Measurements from ENCODE around the gene PROCA1. TPM values are rescaled to one million over a fixed set of nuclear protein-coding genes. Genes with fewer than 3 reads are reported as not detected.

The PROCA1 gene
- total RNA-seq, 2 donors from 2014 or later, result 28.7 to 41.6 TPM

GRCh38 chr17:28719021-28719433 lies 7.3 kb upstream of the PROCA1 start:
- no peaks in the 10 kb centered on the region for H3K9me3 ChIP-seq (ENCODE audit: control insufficient read depth, low read length)
- no peaks in the 10 kb centered on the region for H3K27me3 Mint-ChIP-seq (ENCODE audit: insufficient read depth)
- peaks cover 6% of the 10 kb centered on the region for H3K4me1 ChIP-seq (ENCODE audit: control insufficient read depth, insufficient read depth, low read length)
- H3K36me3 ChIP-seq (ENCODE audit: control insufficient read depth, insufficient read depth, low read length), result peaks cover 53% of the 10 kb centered on the region
- 29 to 33% methylated on average over 15 to 17 of the region's 18 CpGs for whole genome bisulfite sequencing, 2 experiments (ENCODE audit: insufficient coverage in 1 of 2, insufficient read length in 1 of 2)
- DNase-seq, result no peak
- H3K36me3 Mint-ChIP-seq (ENCODE audit: low read depth), result peaks cover 56% of the 10 kb centered on the region
- peak overlapping the region; percentile 99 for H3K4me3 Mint-ChIP-seq
- H3K9me3 Mint-ChIP-seq, result no peaks in the 10 kb centered on the region
- peak overlapping the region; percentile 94 for H3K4me3 ChIP-seq (ENCODE audit: low read length)
- peak overlapping the region; percentile 93 for H3K9ac ChIP-seq (ENCODE audit: extremely low read depth, low read length, poor library complexity, severe bottlenecking)
- peak overlapping the region; percentile 87 for H3K27ac ChIP-seq (ENCODE audit: low read depth, low read length)
- no peaks in the 10 kb centered on the region for H3K27me3 ChIP-seq (ENCODE audit: control insufficient read depth, insufficient read depth, low read length, poor library complexity, severe bottlenecking)
- H3K4me1 Mint-ChIP-seq, result peaks cover 36% of the 10 kb centered on the region
- peak overlapping the region; percentile 95 for H3K27ac Mint-ChIP-seq
- no peak for TF ChIP-seq CTCF (conservative IDR thresholded peaks at IDR 0.05)

- WGBS, 2 experiments (ENCODE audit: insufficient coverage in 1 of 2, insufficient read length in 1 of 2), result 18 to 21% methylated on average over 14 to 17 of the region's 18 CpGs
- Histone ChIP-seq H3K4me3 (ENCODE audit: low read length) (peak overlapping the region; percentile 97), H3K27me3 (ENCODE audit: control insufficient read depth, insufficient read depth, low read length, poor library complexity, severe bottlenecking) (no peaks in the 10 kb centered on the region), H3K36me3 (ENCODE audit: control insufficient read depth, insufficient read depth, low read length) (peaks cover 52% of the 10 kb centered on the region), H3K9me3 (ENCODE audit: control insufficient read depth, low read length) (no peaks in the 10 kb centered on the region), H3K9ac (ENCODE audit: extremely low read depth, low read length, poor library complexity, severe bottlenecking) (peak overlapping the region; percentile 82), H3K27ac (ENCODE audit: low read depth, low read length) (peak overlapping the region; percentile 92), H3K4me1 (ENCODE audit: control insufficient read depth, insufficient read depth, low read length) (peaks cover 6% of the 10 kb centered on the region)
- no peaks in the 10 kb centered on the region for H3K27me3 Mint-ChIP-seq (ENCODE audit: insufficient read depth)
- DNase-seq, result no peak
- peaks cover 34% of the 10 kb centered on the region for H3K4me1 Mint-ChIP-seq
- peaks cover 54% of the 10 kb centered on the region for H3K36me3 Mint-ChIP-seq (ENCODE audit: low read depth)
- H3K4me3 Mint-ChIP-seq, result peak overlapping the region; percentile 99
- TF ChIP-seq CTCF (conservative IDR thresholded peaks at IDR 0.05), result no peak
- H3K9me3 Mint-ChIP-seq, result no peaks in the 10 kb centered on the region
- peak overlapping the region; percentile 94 for H3K27ac Mint-ChIP-seq
These were observed 6.8 kb upstream of the PROCA1 start for GRCh38 chr17:28718333-28719020.

GRCh38 chr17:28717578-28718332 lies 6.1 kb upstream of the PROCA1 start, which contains the start of gene RAB34:
Gene RAB34 (minus strand): TSS chr17:28717868. CDS start chr17:28717266, 602 bp downstream.
- peaks cover 6% of the 10 kb centered on the region for H3K4me1 ChIP-seq (ENCODE audit: control insufficient read depth, insufficient read depth, low read length)
- Mint-ChIP-seq H3K4me3 (peak within 1 kb of the TSS; percentile 99), H3K9me3 (no peaks in the 10 kb centered on the region), H3K27me3 (ENCODE audit: insufficient read depth) (no peaks in the 10 kb centered on the region), H3K36me3 (ENCODE audit: low read depth) (peaks cover 48% of the 10 kb centered on the region), H3K4me1 (peaks cover 32% of the 10 kb centered on the region), H3K27ac (peak within 1 kb of the TSS; percentile 94)
- H3K27ac ChIP-seq (ENCODE audit: low read depth, low read length), result peak within 1 kb of the TSS; percentile 92
- H3K9ac ChIP-seq (ENCODE audit: extremely low read depth, low read length, poor library complexity, severe bottlenecking), result peak within 1 kb of the TSS; percentile 82
- H3K9me3 ChIP-seq (ENCODE audit: control insufficient read depth, low read length), result no peaks in the 10 kb centered on the region
- peak; percentile 99 for DNase-seq
- peaks cover 49% of the 10 kb centered on the region for H3K36me3 ChIP-seq (ENCODE audit: control insufficient read depth, insufficient read depth, low read length)
- no peaks in the 10 kb centered on the region for H3K27me3 ChIP-seq (ENCODE audit: control insufficient read depth, insufficient read depth, low read length, poor library complexity, severe bottlenecking)
- peak; percentile 70 for TF ChIP-seq CTCF (conservative IDR thresholded peaks at IDR 0.05)
- WGBS, 2 experiments (ENCODE audit: insufficient coverage in 1 of 2, insufficient read length in 1 of 2), result 0 to 1% methylated on average over 14 to 60 of the region's 60 CpGs
- peak within 1 kb of the TSS; percentile 97 for H3K4me3 ChIP-seq (ENCODE audit: low read length)
